ENCODE measurements around the gene P2RX7. TPM values are rescaled to one million over a fixed set of nuclear protein-coding genes. Genes with fewer than 3 reads are reported as not detected.

Gene P2RX7
- total RNA-seq, 1 experiment from 2014 or later = 0.55 TPM

GRCh38 chr12:121232977-121233627 is 100.4 kb downstream of the P2RX7 start (continued):
- no peak for TF ChIP-seq NFYB (CRISPR knock-in tag; conservative IDR thresholded peaks at IDR 0.05; ENCODE audit: low read depth)
- TF ChIP-seq STAT6 (CRISPR knock-in tag; conservative IDR thresholded peaks at IDR 0.05; ENCODE audit: low read depth) = no peak

GRCh38 chr12:121233628-121234020 is 100.9 kb downstream of the P2RX7 start:
- peaks cover 13% of the 10 kb centered on the region for H3K4me1 Mint-ChIP-seq
- peaks cover 5% of the 10 kb centered on the region; the same call in 1 of the 2 replicates for H3K36me3 Mint-ChIP-seq
- no peaks in the 10 kb centered on the region for H3K27me3 Mint-ChIP-seq (ENCODE audit: low read depth)
- POLR2A ChIA-PET = no interaction called here
- ATAC-seq (no peak), DNase-seq (ENCODE audit: low spot score) (no peak)
- TF ChIP-seq SP1 (CRISPR knock-in tag; conservative IDR thresholded peaks at IDR 0.05) (no peak), HMGA2 (CRISPR knock-in tag; IDR thresholded peaks at IDR 0.05) (no peak), ESRRA (CRISPR knock-in tag; IDR thresholded peaks at IDR 0.05; ENCODE audit: borderline replicate concordance) (no peak), ZNF423 (CRISPR knock-in tag; IDR thresholded peaks at IDR 0.05) (no peak)
- peak overlapping the region; percentile 41; the same call in 1 of the 2 replicates for H3K27ac Mint-ChIP-seq
- CTCF ChIA-PET = interaction anchor here (0.6 to 1.4 kb wide), 5 partner anchors 9 to 346 kb away, joined by 3 to 5 read pairs (median 4); partner anchors contain the start of gene CAMKK2
- H3K4me3 Mint-ChIP-seq = no peak overlapping the region
- no peaks in the 10 kb centered on the region for H3K9me3 Mint-ChIP-seq

- H3K36me3 Mint-ChIP-seq = peaks cover 10% of the 10 kb centered on the region; the same call in 1 of the 2 replicates
- ChIA-PET CTCF (no interaction called here), POLR2A (no interaction called here)
- no peaks in the 10 kb centered on the region for H3K27me3 Mint-ChIP-seq (ENCODE audit: low read depth)
- DNase-seq (ENCODE audit: low spot score) (no peak), ATAC-seq (no peak)
- no peak for TF ChIP-seq CTCF (IDR thresholded peaks at IDR 0.05)
- TF ChIP-seq OVOL2 (CRISPR knock-in tag; IDR thresholded peaks at IDR 0.05; ENCODE audit: borderline replicate concordance) = no peak
- no peak for TF ChIP-seq CREM (CRISPR knock-in tag; IDR thresholded peaks at IDR 0.05)
- no peak for TF ChIP-seq E2F5 (CRISPR knock-in tag; IDR thresholded peaks at IDR 0.05)
- no peak for TF ChIP-seq AR (CRISPR knock-in tag; IDR thresholded peaks at IDR 0.05)
- no peak for TF ChIP-seq HMGA2 (CRISPR knock-in tag; IDR thresholded peaks at IDR 0.05)
- no peak for TF ChIP-seq ZNF263 (CRISPR knock-in tag; IDR thresholded peaks at IDR 0.05; ENCODE audit: low read depth)
- no peak for TF ChIP-seq ATF1 (CRISPR knock-in tag; IDR thresholded peaks at IDR 0.05)
- TF ChIP-seq IRF2 (CRISPR knock-in tag; IDR thresholded peaks at IDR 0.05; ENCODE audit: borderline replicate concordance, low read depth) = no peak
- TF ChIP-seq MAX (CRISPR knock-in tag; IDR thresholded peaks at IDR 0.05) = no peak
- TF ChIP-seq CBFB (CRISPR knock-in tag; IDR thresholded peaks at IDR 0.05; ENCODE audit: low read depth) = no peak
- H3K27ac Mint-ChIP-seq = no peak overlapping the region; the same call in 1 of the 2 replicates
- no peak overlapping the region for H3K4me3 Mint-ChIP-seq
- no peaks in the 10 kb centered on the region for H3K9me3 Mint-ChIP-seq
- H3K4me1 Mint-ChIP-seq = peaks cover 39% of the 10 kb centered on the region
These were observed 104.1 kb downstream of the P2RX7 start for GRCh38 chr12:121236776-121237175.
